ENCODE results near the gene CUL9. TPM values are rescaled to one million over a fixed set of nuclear protein-coding genes. Genes with fewer than 3 reads are reported as not detected.

Gene CUL9
- total RNA-seq, 1 experiment from 2014 or later = 15.2 TPM

- H4K5ac ChIP-seq (ENCODE audit: insufficient read length, low read depth, low read length) = no peak overlapping the region
- Mint-ChIP-seq H3K4me3 (peak overlapping the region in 1 of 2 experiments; percentile 30; a peak in 2 of 5 replicates), H3K27me3 (ENCODE audit: low read depth) (no peaks in the 10 kb centered on the region; the same call in 1 of the 2 replicates), H3K4me1 (peaks cover 10 to 16% of the 10 kb centered on the region in 2 experiments), H3K27ac (no peak overlapping the region; a peak in 1 of 7 replicates), H3K9me3 (no peaks in the 10 kb centered on the region; a peak in 1 of 5 replicates), H3K36me3 (ENCODE audit: insufficient read depth in 1 of 3, low read depth in 3 of 3) (no peaks in the 10 kb centered on the region; a peak in 1 of 7 replicates)
- no peak for DNase-seq
- H2AK5ac ChIP-seq (ENCODE audit: insufficient read length, low read length) = no peak overlapping the region
- H2BK5ac ChIP-seq (ENCODE audit: insufficient read length, low read length) = no peak overlapping the region
- H2BK20ac ChIP-seq (ENCODE audit: low read depth, low read length, poor library complexity, severe bottlenecking) = no peak overlapping the region
- no peaks in the 10 kb centered on the region for H3K23me2 ChIP-seq (ENCODE audit: insufficient read length, low read depth, low read length, poor library complexity, severe bottlenecking)
- H4K8ac ChIP-seq (replicated peaks; ENCODE audit: insufficient read length, low read depth, low read length) = no peak overlapping the region
- H3K27me3 ChIP-seq (ENCODE audit: insufficient read depth, low read length) = no peaks in the 10 kb centered on the region
- no peaks in the 10 kb centered on the region for H3K79me2 ChIP-seq (ENCODE audit: insufficient read depth, low read length)
- H3K4ac ChIP-seq (ENCODE audit: low read depth, low read length) = no peak overlapping the region
- H3K14ac ChIP-seq (ENCODE audit: insufficient read depth, low read length) = no peak overlapping the region; the same call in 1 of the 2 replicates
- no peak overlapping the region for H2BK120ac ChIP-seq (ENCODE audit: low read depth, low read length, poor library complexity, severe bottlenecking)
- no peak overlapping the region for H3K23ac ChIP-seq (ENCODE audit: insufficient read length, low read depth, low read length)
- no peak overlapping the region for H3K9ac ChIP-seq (ENCODE audit: extremely low read depth, insufficient read length, low read length)
- H2AFZ ChIP-seq (ENCODE audit: low read length) = no peak overlapping the region
- no peak overlapping the region for H4K91ac ChIP-seq (ENCODE audit: insufficient read length, low read depth, low read length)
- no peak overlapping the region for H2BK12ac ChIP-seq (ENCODE audit: insufficient read length, low read depth, low read length)
- H4K20me1 ChIP-seq (ENCODE audit: control insufficient read depth, insufficient read depth, insufficient read length) = no peaks in the 10 kb centered on the region
- H3K4me2 ChIP-seq (ENCODE audit: insufficient read depth, insufficient read length, low read length) = no peak overlapping the region
- TF ChIP-seq CTCF (conservative IDR thresholded peaks at IDR 0.05) = no peak
- no peak overlapping the region for H3K56ac ChIP-seq (ENCODE audit: insufficient read length, low read depth, low read length)
- H3T11ph ChIP-seq (ENCODE audit: low read length) = no peak overlapping the region
- H3K9me3 ChIP-seq (ENCODE audit: control insufficient read depth, low read depth, low read length) = no peaks in the 10 kb centered on the region
- no peak overlapping the region for H3K18ac ChIP-seq (ENCODE audit: insufficient read length, low read depth, low read length)
- H2BK15ac ChIP-seq (ENCODE audit: low read depth, low read length) = no peak overlapping the region
- H3K79me1 ChIP-seq (ENCODE audit: insufficient read depth, low read depth, low read length, poor library complexity, severe bottlenecking) = no peaks in the 10 kb centered on the region
- WGBS (ENCODE audit: extremely low coverage, insufficient read length, low lambda C conversion rate) = no CpG with 5 or more reads among the region's 30 CpGs
- no peak overlapping the region for H3K27ac ChIP-seq (ENCODE audit: insufficient read length, low read depth, low read length)
- H3K4me1 ChIP-seq (ENCODE audit: insufficient read depth, low read length) = no peaks in the 10 kb centered on the region
These were observed 77.1 kb downstream of the CUL9 start for GRCh38 chr6:43258807-43259686.
